GM13977 (cell line): Measurements from ENCODE around the gene RASGRP1.
A peak's percentile ranks its signal among the peaks of the same experiment; 100 is the strongest.

Source experiments
- DNase-seq: peaks from one replicate; pipeline ENCODE4 v3.0.0; 2012; ENCODE audit warnings: low spot score
- in situ Hi-C: fragments of 300-500 bp; cut with MboI; formaldehyde crosslinking; loops from one replicate; pipeline ENCODE4 v1.12.0; 2022; ENCODE audit warnings: low sequenced_read_pairs, low pct_unique_long_range_greater_than_20kb, mixed read lengths, inconsistent platforms; ENCODE audit not compliant: unreplicated experiment
- TF ChIP-seq, protein P1 (sequence below): IDR thresholded peaks from 2 replicates; pipeline ENCODE4 v1.5.1; 2012; ENCODE audit warnings: mild to moderate bottlenecking, control low read depth; ENCODE audit not compliant: insufficient read depth; ENCODE audit errors: extremely low read depth, missing control alignments

Gene RASGRP1

DNA sequence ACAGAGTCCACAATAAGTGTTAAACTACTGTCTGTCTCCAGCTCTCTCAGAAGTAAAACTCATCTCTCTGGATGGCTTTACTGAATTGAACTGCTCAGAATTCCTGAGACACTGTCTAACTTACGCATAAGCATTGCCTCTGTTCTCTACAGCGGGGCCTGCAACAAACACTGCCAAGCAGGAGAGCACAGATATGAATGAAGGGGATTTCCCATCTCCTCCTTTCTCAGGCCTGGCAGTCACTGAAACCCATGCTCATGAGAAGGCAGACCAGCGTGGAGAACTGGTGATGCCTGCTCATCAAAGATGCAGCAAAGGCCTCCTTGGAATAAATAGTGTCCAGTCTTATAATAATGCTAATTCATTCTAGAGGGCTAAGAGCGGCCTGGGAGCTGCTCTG lies 10.3 kb downstream of the RASGRP1 start:
- peak; percentile 34 for DNase-seq
- TF ChIP-seq, protein P1, sequence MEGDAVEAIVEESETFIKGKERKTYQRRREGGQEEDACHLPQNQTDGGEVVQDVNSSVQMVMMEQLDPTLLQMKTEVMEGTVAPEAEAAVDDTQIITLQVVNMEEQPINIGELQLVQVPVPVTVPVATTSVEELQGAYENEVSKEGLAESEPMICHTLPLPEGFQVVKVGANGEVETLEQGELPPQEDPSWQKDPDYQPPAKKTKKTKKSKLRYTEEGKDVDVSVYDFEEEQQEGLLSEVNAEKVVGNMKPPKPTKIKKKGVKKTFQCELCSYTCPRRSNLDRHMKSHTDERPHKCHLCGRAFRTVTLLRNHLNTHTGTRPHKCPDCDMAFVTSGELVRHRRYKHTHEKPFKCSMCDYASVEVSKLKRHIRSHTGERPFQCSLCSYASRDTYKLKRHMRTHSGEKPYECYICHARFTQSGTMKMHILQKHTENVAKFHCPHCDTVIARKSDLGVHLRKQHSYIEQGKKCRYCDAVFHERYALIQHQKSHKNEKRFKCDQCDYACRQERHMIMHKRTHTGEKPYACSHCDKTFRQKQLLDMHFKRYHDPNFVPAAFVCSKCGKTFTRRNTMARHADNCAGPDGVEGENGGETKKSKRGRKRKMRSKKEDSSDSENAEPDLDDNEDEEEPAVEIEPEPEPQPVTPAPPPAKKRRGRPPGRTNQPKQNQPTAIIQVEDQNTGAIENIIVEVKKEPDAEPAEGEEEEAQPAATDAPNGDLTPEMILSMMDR: no peak
- in situ Hi-C loops: no loop called here

DNA sequence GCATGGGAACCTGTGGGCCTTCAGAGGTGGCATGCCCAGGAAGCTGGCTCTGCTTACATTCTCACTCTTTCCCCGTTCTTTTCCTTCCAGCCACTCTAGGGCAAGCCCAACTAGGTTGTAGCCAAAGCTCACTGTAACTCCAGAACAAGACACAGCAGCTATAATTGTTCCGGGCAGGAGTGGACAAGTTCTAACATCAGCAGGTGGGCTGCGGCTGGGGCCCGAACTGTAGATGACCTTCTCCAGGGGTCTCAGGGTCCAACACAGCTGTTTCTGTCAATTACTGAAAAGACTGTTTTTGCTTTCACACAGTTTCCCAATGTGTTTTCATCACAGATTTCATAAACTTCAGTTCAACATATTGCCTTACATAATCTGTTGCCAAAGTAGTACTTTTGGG lies 11.5 kb downstream of the RASGRP1 start:
- TF ChIP-seq, protein P1: no peak
- no peak for DNase-seq
- in situ Hi-C loops: no loop called here

DNA sequence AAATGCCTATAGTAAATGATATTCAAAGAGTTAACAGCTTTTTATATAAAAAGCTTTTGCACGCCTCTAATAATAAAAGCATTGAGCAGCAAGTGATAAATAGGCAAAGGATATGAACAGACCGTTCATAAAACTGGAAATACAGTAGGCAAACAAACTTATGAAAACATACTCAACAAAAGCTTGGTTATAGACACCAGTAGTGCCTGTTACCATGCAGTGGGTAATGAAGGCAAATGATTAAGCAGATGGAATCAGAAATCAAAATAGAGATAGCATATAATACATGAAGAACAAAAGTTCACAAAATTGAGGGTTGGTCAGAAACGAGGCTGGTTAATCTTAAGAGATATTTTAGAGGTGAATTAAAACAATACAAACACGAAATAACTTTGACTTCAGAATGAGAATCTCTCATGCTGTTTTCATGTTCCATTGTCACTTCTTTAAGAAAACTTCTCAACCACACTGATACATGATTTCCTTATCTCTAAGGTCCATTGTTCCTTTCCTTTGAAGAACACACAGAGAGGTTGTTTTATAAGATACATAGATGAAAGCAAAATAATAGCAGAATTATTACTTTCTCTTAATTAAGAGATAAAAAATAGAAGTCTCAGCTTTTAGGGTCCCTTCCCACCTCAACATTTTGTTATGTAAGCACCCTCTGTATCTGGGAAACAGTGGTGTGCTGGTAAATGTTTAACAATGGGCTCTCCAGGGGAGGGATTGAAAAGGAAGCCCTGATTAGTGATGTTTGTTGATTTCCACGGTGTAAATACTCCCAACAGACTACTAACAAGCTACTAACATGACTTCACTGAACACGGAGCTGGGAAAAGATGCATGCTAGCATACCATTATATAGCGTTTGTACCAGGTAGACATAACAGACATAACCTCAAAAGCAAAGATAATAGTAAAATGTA lies 12.6 kb downstream of the RASGRP1 start:
- no peak for DNase-seq
- TF ChIP-seq, protein P1: no peak
- in situ Hi-C loops: no loop called here

DNA sequence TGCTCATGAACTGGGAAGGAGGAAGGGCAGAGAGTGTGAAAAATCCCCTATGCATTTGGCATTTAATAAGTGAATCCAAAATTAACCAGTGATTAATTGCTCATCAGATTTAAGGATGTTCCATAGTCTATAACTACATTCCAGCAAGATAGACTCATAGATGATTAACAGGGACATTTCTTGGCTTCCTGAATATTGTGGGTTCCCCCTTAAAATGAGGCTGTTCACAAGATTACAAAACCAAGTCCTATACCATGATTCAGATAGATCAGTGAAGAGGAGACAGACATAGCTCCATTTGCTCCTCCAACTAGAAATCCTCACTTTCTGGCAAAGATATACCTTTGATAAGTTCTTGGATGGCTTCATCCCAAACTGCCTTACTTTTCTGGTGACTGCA lies 15.4 kb downstream of the RASGRP1 start:
- no peak for DNase-seq
- TF ChIP-seq, protein P1: no peak
- in situ Hi-C loops: no loop called here

DNA sequence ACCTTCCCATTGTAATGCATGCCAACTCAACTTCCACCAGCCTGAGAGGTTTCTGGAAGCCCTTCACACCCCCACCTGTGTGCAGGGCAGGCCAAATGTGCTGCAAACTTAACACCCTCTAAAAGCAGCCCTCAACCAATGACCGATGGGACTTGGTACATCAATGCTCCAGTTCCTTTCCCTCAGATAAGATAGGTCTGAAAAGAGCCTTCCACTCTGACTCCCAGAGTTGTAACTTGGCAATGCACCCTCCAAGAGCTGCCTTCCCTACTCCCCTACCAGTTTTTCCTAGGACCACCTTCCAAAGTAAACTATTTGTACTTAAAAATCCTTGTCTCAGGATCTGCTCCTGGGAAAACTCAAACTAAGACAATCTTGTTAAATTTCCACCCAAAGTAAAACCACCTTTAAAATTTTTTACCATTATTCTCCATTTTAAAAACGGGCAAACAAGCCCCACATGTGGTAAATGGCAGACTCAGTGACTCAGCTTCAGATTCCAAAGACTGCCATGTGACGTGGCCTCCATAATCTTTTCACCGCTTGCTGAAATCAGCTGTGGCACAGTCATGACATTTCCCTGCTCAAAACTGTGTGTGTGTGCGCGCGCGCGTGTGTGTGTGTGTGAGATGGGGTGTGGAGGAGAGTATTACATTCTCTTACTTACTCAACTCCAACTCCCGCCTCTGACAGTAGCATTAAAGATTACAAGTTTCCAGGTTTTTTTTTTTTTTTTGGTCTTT lies 17.2 kb downstream of the RASGRP1 start:
- DNase-seq: no peak
- TF ChIP-seq, protein P1: no peak
- in situ Hi-C loops: no loop called here

DNA sequence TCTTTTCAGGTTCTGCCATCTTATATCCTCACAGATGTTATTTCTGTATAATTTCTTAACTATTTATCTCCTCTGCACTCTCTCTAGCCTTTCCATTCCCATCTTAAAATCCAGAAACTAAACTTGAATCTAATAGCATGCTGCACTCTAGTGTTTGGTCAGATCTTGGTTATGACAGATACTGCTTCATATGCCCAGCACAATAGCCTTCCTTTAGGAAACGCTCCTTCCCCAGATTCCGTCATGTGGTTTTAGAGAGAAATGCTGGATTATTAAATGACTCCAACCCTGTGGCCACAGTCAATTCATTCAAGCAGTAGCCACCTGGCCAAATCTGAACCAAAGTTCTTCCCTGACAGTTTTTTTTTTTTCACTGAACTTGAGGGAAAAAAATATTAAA lies 19.4 kb downstream of the RASGRP1 start:
- DNase-seq: no peak
- TF ChIP-seq, protein P1: no peak

More for the DNA sequence above, 19.4 kb downstream of the RASGRP1 start:
- in situ Hi-C loops: no loop called here
